Osteocyte (in vitro differentiated cells): ENCODE data around the gene ST3GAL3. TPM values are rescaled to one million over a fixed set of nuclear protein-coding genes. Genes with fewer than 3 reads are reported as not detected.

Experiments
- DNase-seq: peaks from one replicate; pipeline ENCODE4 v3.0.0; 2021; ENCODE audit warnings: mixed read lengths; ENCODE audit not compliant: unreplicated experiment; ENCODE audit errors: extremely low spot score
- H3K27ac Mint-ChIP-seq: one replicate; pipeline ENCODE4 v1.8.0; 2021; ENCODE audit warnings: mild to moderate bottlenecking, mixed read lengths; ENCODE audit not compliant: unreplicated experiment
- H3K27me3 Mint-ChIP-seq: one replicate; pipeline ENCODE4 v1.8.0; 2021; ENCODE audit warnings: mixed read lengths; ENCODE audit not compliant: unreplicated experiment
- H3K36me3 Mint-ChIP-seq: one replicate; pipeline ENCODE4 v1.8.0; 2021; ENCODE audit warnings: mixed read lengths; ENCODE audit not compliant: unreplicated experiment
- H3K4me1 Mint-ChIP-seq: one replicate; pipeline ENCODE4 v1.8.0; 2021; ENCODE audit warnings: mixed read lengths; ENCODE audit not compliant: unreplicated experiment
- H3K4me3 Mint-ChIP-seq: one replicate; pipeline ENCODE4 v1.8.0; 2021; ENCODE audit warnings: mild to moderate bottlenecking, moderate library complexity, mixed read lengths; ENCODE audit not compliant: unreplicated experiment
- H3K9me3 Mint-ChIP-seq: one replicate; pipeline ENCODE4 v1.8.0; 2021; ENCODE audit warnings: mixed read lengths; ENCODE audit not compliant: unreplicated experiment
- total RNA-seq: library from RNA; stranded (reverse); gene quantifications from 2 replicates; pipeline ENCODE4 v1.2.1, GENCODE V29; 2021
- TF ChIP-seq, protein P1 (sequence below): fragments of 200-600 bp; sonication (generic); IDR thresholded peaks from 2 replicates; pipeline ENCODE4 v1.5.0; 2021; ENCODE audit warnings: antibody characterized with exemption, mild to moderate bottlenecking, moderate library complexity

ST3GAL3 gene
- total RNA-seq, 1 donor from 2014 or later, result 26.4 TPM

DNA sequence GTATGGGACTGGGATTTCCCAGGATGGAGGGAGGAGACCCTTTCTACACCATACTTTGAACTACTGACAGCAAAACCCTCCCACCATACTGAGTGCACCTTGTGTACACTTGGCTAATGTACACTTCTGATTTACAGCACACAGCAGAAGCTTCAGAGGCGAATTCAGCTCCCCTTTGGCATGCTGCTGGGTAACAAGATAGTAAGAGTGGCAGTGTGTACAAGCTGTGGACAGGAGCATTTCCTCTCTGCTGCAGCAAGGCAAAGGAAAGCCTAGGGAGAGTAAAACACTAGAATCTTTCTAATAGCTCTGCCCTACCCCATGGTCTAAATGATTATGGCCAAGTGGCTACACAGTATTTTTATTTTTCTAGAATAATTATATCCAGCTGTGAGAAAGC, 142.3 kb downstream of the ST3GAL3 start:
- no peak overlapping the region for H3K4me3 Mint-ChIP-seq
- H3K36me3 Mint-ChIP-seq, result peaks cover 8% of the 10 kb centered on the region
- TF ChIP-seq, protein P1, sequence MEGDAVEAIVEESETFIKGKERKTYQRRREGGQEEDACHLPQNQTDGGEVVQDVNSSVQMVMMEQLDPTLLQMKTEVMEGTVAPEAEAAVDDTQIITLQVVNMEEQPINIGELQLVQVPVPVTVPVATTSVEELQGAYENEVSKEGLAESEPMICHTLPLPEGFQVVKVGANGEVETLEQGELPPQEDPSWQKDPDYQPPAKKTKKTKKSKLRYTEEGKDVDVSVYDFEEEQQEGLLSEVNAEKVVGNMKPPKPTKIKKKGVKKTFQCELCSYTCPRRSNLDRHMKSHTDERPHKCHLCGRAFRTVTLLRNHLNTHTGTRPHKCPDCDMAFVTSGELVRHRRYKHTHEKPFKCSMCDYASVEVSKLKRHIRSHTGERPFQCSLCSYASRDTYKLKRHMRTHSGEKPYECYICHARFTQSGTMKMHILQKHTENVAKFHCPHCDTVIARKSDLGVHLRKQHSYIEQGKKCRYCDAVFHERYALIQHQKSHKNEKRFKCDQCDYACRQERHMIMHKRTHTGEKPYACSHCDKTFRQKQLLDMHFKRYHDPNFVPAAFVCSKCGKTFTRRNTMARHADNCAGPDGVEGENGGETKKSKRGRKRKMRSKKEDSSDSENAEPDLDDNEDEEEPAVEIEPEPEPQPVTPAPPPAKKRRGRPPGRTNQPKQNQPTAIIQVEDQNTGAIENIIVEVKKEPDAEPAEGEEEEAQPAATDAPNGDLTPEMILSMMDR, result no peak
- no peak overlapping the region for H3K27ac Mint-ChIP-seq
- H3K9me3 Mint-ChIP-seq, result no peaks in the 10 kb centered on the region
- peaks cover 30% of the 10 kb centered on the region for H3K4me1 Mint-ChIP-seq
- DNase-seq, result no peak
- no peaks in the 10 kb centered on the region for H3K27me3 Mint-ChIP-seq

DNA sequence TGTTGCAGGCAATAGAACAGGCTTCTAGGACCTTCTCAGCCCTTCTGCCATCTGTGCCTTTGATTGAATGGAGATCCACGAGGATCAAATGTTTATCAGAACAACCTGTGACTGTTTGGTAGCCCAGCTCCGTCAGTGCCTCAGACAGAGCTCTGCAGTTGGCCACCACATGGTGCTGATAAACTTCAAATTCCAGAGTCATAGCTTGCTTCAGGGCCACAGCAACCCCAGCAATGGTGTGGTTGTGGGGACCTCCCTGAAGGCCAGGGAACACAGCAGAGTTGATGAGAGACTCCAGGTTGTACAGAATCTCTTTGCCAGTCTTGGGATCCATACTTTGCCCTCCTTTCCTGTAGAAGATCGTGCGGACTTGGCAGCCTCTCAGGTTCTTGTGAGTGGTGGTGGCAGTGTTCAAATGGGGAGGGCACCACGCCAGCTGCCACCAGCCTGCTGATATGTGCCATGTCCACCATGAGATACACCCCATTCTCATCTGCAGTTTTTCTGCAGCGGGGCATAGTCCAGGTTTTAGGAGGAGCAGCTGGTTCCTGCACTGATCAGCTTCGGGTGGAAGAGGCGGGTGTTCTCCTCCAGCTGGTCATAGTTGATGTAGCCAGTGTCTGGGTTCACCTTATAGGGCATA, 143.4 kb downstream of the ST3GAL3 start:
- Mint-ChIP-seq H3K9me3 (no peaks in the 10 kb centered on the region), H3K4me1 (peaks cover 30% of the 10 kb centered on the region), H3K36me3 (peaks cover 6% of the 10 kb centered on the region), H3K27me3 (no peaks in the 10 kb centered on the region), H3K27ac (no peak overlapping the region), H3K4me3 (no peak overlapping the region)
- TF ChIP-seq, protein P1, result no peak
- peak; percentile 65 for DNase-seq

DNA sequence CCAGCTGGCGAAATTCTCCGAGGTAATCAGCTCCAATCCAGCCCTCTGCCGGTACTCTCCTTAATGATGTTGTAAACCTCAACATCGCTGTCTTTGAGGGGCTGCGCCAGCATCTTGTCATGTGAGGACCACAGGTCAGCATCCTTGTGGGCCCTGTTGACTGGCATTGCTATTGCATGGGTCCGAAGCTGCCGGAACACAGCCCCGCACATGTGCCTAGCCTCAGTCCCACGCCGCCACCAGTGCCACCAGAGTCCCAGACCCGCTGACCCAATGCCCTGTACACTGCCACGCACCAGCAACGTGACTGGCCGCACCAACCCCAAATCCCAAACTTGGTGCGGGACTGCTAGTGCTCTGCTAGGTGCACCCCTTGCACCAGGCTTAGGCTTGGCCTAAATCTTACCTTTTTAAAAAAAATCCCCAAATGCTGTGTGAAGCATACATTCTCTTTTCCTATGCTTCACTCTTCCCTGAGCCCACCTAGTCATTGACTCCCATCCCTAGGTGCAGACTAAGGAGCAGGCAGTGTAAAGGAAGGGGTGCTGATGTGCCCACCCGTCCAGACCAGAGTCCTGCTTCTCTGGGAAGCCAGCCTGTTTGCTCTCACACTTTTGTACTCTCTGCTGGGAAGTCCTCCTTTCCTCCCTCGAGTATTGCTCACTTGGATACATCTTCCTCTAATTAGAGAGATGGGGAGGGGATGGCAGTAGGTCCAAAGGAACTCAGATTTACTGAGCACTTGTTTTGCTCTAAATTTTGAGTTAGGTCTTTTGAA, 144.4 kb downstream of the ST3GAL3 start:
- H3K36me3 Mint-ChIP-seq, result peaks cover 8% of the 10 kb centered on the region
- DNase-seq, result peak; percentile 69
- no peak overlapping the region for H3K27ac Mint-ChIP-seq
- no peaks in the 10 kb centered on the region for H3K27me3 Mint-ChIP-seq
- no peak overlapping the region for H3K4me3 Mint-ChIP-seq
- H3K9me3 Mint-ChIP-seq, result no peaks in the 10 kb centered on the region
- peaks cover 30% of the 10 kb centered on the region for H3K4me1 Mint-ChIP-seq
- TF ChIP-seq, protein P1, result no peak

DNA sequence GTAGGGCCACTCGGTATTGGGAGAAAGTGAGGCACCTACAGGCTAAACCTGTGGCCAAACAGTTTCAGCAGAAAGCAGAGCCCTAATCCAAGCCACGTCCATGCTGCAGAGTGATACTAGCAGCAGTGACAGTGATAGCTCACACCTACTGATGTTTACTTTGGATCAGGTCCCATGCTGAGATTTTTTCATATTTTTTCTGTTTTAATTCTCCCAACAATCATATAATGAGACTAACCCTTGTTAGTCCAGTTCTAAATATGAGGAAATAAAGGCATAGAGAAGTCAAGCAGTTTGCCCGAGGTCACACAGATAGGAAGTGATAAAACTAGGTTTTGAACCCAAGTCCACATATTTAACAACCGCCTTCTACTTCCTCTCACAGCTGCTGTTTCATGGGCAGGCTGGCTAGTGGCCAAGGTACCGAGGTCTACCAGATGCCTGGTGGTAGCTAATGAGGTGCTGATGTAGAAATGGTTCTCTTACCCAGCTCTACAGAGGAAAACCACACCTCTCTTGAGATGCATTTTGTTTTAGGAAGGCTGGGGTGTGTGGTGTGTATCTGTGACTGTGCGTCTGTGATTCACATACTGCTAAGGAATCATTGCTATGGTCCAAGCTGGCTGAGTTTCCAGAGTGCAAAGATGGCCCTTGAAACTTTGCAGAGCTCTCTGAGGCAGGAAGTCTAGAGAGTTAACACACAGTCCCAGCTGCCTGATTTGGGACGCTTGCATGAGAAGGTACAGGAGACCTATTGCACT, 146.0 kb downstream of the ST3GAL3 start:
- TF ChIP-seq, protein P1, result no peak
- Mint-ChIP-seq H3K9me3 (no peaks in the 10 kb centered on the region), H3K4me3 (no peak overlapping the region), H3K4me1 (peaks cover 28% of the 10 kb centered on the region), H3K27ac (no peak overlapping the region), H3K27me3 (no peaks in the 10 kb centered on the region), H3K36me3 (peaks cover 10% of the 10 kb centered on the region)
- no peak for DNase-seq

DNA sequence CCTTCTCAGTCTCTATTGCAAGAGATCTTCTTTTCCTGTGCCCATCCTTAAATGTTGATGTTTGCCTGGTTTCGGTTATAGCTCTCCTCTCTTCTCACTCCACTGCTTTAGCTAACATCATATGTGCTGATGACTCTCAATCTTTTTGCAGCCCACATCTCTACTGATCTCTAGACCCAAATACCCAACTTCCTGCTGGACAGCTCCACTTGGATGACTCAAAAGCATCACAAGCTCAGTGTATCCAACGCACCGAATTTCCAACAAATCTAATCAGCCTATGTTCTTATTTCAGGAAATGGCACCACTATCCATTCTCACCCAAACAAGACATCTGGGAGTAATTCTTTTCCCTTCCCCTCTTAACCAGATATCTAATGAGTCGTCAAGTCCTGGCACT, 147.1 kb downstream of the ST3GAL3 start:
- H3K4me3 Mint-ChIP-seq, result no peak overlapping the region
- peaks cover 28% of the 10 kb centered on the region for H3K4me1 Mint-ChIP-seq
- TF ChIP-seq, protein P1, result no peak
- no peaks in the 10 kb centered on the region for H3K9me3 Mint-ChIP-seq
- no peak overlapping the region for H3K27ac Mint-ChIP-seq
- DNase-seq, result no peak
- no peaks in the 10 kb centered on the region for H3K27me3 Mint-ChIP-seq
- H3K36me3 Mint-ChIP-seq, result peaks cover 10% of the 10 kb centered on the region
